Activated gamma-delta T cell treated with Interleukin-2 at 50 U/mL for 16 hours (primary cell): Measurements from ENCODE around the gene RAB42.
"Not testable (repeated sequence)": the region's sequence is repeated elsewhere in the genome, so short reads cannot be mapped to it uniquely, and the experiment has no call there.

Source experiments
- DNase-seq: peaks from one replicate; pipeline ENCODE4 v3.0.0-alpha.2; 2020

The RAB42 gene, protein sequence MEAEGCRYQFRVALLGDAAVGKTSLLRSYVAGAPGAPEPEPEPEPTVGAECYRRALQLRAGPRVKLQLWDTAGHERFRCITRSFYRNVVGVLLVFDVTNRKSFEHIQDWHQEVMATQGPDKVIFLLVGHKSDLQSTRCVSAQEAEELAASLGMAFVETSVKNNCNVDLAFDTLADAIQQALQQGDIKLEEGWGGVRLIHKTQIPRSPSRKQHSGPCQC

DNA sequence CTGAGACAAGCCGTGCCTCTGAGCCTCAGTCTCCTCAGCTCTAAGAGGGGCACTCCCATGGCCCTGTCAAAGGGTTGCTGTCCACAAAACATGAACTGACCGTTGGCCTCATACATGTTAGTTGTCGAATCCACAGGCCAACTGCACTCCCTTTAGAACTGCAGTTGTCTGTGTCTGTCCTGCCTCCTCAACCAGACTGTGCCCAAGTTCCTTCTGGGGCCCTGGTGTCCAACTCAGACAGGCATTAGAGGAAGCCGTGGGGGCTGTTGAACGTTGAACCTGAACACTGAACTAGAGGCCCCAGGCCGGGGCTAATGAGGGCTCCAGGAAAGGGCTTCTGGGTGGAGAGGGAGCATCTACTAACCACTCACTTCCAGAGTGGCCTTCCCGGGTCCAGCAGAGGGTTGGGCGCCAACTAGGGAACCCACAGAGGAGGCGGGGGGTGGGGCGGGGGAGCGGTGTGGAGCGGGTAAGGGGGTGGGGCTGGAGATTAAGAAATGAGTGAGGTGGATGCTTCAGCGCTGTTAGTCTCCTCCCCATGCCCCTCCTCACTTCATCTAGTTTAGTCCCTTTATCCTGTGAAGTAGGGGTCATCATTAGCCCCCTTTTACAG is at the start of gene RAB42:
TSS of gene RAB42 (plus strand) at position 558 of the 613 bp plus-strand sequence. CDS start 247 bp downstream, outside the sequence.
- no peak for DNase-seq

- DNase-seq: no peak
Observed at GRCh38 chr1:28545246-28545628, 46.8 kb upstream of the RAB42 start.

- no peak for DNase-seq
Observed at GRCh38 chr1:28548318-28548717, 43.7 kb upstream of the RAB42 start.

- no peak for DNase-seq
Observed at GRCh38 chr1:28551381-28551780, 40.7 kb upstream of the RAB42 start.

- peak; percentile 96 for DNase-seq
Observed at GRCh38 chr1:28552758-28553663, 39.1 kb upstream of the RAB42 start, which contains the start of gene TRNAU1AP. TRNAU1AP (plus strand) TSS chr1:28553085; CDS start chr1:28553111, 26 bp downstream.

- DNase-seq: no peak
Observed at GRCh38 chr1:28560886-28561285, 31.2 kb upstream of the RAB42 start.

GRCh38 chr1:28564310-28564709 is 27.8 kb upstream of the RAB42 start:
- DNase-seq: no peak

GRCh38 chr1:28565040-28565439 is 27.0 kb upstream of the RAB42 start:
- no peak for DNase-seq

DNA sequence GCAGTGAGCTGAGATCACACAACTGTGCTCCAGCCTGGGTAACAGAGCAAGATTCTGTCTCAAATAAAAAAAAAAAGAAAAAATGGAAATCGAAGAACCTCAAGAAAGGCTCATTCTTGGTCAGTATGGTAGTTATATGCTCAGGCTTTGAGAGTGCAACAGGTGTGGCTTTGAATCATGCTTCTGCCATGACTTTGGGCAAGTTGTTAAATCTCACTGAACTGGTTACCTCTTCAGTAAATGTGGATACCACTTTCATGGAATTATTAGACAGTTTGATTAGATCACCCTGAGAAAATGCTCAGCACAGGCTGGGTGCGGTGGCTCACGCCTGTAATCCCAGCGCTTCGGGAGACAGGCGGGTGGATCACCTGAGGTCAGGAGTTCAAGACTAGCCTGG is 26.3 kb upstream of the RAB42 start:
- no peak for DNase-seq

GRCh38 chr1:28566931-28567330 is 25.1 kb upstream of the RAB42 start:
- DNase-seq: no peak

DNA sequence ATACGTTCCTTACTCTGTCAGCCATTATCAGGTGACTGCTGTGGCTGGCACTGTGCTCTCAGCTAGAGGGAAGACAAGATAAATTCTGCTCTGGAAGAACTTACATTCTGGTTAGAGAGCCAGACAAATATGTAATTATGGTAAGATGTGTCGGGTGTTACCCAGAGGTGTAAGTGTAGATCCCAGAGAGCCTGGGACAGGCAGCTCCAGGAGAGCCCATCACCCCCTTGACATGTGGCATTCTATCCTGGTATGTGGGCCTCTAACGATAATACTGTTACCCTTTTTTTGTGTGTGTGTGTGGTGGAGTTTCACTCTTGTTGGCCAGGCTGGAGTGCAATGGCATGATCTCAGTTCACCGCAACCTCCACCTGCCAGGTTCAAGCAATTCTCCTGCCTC is 20.2 kb upstream of the RAB42 start:
- no peak for DNase-seq

DNA sequence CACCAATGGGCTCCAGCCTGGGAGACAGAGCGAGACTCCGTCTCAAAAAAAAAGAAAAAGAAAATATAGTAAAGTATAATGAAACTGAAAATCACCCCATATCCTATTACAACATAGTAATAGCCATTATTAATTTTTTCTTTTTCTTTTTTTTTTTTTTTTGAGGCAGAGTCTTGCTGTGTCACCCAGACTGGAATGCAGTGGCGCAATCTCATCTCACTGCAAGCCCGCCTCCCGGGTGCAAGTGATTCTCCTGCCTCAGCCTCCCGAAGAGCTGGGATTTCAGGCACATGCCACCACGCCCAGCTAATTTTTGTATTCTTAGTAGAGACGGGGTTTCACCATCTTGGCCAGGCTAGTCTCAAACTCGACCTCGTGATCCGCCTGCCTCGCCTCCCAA is 19.2 kb upstream of the RAB42 start:
- DNase-seq: not testable (repeated sequence)

- DNase-seq: no peak
Observed at GRCh38 chr1:28573564-28573963, 18.5 kb upstream of the RAB42 start.

DNA sequence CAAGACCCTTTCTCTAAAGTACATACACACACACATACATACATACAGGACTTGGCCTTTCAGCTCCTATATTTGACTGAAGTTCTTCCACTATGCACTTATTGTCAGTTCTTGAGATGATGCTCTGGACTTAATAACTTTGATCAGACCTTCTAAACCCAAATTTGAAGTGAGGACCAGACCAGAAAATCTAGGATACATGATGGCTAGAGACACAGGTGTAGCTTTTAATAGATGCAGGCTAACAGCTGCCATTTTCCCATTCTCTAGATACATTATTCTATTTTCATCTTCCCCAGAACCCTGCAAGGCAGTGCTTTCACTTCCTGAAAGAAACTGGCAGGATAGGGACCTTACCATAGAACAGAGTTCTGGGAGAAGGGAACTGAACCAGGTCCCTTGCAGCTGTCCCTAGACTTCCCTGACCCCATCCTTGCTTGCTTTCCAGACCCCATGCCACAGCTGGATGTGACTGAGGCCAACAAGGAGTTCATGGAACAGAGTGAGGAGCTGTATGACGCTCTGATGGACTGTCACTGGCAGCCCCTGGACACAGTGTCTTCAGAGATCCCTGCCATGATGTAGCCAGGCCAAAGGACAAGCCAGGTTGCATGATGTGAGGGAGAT is 14.9 kb upstream of the RAB42 start:
- no peak for DNase-seq

DNA sequence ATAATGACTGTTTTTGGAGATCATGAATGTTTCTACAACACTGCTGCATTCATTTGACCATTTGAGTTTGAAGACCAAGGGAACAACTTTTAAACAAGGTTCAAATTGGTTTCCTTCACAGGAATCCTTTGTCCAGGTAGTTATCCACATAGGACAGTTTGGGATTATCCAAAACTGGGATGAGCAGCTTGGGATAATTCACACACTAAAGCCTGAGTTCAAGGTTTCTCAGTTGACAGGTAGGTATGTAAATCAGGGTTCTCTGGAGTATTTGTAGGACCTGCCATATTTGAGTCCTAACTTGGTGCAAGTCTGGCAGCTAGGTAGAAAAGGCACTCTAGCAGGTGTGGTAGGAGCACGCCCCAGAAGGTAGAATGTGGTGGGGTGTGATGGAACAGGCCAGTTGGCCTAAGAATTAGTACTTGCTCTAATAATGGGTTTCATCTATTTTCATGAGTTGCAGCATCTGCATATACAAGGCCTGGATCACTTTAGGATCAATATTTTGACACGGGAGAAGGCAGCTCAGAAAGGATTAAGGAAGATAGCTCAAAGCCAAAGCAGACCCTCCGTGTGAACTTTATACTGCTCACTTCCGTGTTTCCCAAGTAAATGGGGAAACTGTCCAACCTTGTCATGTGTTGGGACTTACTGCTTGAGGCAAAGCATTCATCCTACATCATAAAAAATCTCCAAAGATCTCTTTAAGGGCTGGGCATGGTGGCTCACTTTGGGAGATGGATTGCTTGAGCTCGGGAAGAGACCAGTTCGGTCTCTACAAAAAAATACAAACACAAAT is 14.1 kb upstream of the RAB42 start:
- DNase-seq: no peak

- no peak for DNase-seq
Observed at GRCh38 chr1:28578696-28579218, 13.3 kb upstream of the RAB42 start.

GRCh38 chr1:28579401-28579800 is 12.7 kb upstream of the RAB42 start:
- no peak for DNase-seq

DNA sequence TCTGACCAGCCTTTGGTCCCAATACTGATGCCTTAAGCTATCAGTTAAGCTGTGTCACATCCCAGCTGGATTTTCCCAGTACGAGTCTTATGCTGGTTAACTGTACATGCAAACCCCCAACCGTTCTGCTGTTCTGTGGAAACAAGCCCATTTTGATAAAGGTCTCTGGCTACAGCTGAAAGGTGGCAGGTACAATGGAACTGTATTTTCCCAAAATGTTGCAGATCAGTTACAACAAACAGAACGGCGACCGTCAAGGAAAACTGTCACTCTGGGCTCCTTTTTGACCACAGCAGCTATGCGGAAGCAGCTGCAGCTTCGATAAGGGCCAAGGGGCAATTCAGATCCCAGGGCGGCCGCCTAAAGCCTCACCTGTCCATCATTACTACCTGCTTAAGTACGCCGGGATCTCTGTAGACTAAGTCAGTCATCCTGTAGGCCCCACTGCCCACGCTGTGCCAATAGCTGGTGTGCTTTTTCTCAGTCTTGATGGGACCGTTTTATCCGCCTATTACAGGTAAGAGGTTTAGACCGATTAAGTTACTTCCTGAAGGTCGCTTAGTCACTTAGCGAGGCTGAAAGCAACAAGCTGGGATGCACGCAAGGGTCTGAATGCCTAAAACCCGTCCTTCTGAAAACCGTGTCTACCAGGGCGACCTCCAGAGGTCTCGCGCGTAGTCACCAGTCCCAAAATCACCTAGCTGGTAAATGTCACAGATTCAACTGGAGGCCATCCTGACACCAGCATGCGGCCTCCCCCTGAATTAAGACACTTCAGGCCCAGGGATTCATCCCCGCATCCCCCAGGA is 11.1 kb upstream of the RAB42 start:
- peak; percentile 49 for DNase-seq

DNA sequence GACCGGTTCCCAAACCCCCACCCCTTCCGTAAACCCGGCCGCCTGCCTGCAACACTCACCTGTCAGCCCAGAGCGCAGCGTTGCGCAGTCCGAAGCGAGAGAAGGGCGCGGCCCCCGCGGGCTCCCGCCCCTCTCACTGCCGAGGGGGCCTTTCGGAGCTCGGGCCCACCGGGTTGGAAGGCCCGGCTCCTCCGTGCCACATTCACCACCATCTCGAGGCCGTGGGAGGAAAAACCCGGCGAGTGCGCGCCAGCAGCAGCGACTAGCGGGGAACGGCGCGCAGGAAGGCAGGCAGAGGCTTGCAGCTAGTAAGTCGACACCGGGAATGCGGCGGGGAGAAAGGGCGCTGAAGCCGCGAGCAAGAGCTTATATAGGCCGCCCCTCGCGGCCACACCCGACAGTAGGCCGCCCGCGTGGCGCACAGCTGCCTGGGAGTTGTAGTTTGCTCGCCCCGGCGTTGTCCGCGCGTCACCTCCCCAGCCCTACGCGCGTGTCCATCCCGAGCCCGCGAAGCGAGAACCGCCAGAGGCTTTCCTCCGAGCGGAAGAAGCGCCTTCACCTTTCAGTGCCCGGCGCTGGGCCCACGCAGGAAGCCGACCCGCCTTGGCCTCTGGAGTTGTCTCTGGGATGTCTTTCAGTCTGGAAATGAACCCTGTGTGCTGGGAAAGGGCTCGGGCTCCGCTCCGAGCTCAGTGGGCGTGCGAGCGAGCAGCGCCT is 10.4 kb upstream of the RAB42 start:
- DNase-seq: peak; percentile 88

DNA sequence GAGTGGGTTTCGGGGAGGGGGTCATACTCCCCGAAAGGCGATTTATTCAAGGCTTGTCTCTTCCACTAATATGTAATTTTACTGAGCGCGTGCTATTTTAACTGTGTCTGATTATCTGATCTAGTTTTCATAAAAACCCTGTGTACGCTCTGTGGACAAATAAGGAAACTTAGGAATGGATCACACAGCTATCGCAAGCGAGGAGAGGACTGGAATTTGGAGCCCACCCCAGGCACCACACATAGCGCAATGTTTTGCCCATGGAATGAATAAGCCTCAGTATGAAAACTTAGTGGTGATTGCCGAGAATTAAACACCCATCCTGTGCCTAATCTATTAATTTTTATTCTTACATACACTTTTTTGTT is 9.8 kb upstream of the RAB42 start:
- no peak for DNase-seq
